Measurements from ENCODE around the gene CIDEC. TPM values are rescaled to one million over a fixed set of nuclear protein-coding genes. Genes with fewer than 3 reads are reported as not detected.

CIDEC gene
- total and polyA plus RNA-seq, 2 of the 13 experiments (the other 11 are each of a cell fraction or from before 2014, with no cell fraction given): 2.5 to 10.4 TPM

DNA sequence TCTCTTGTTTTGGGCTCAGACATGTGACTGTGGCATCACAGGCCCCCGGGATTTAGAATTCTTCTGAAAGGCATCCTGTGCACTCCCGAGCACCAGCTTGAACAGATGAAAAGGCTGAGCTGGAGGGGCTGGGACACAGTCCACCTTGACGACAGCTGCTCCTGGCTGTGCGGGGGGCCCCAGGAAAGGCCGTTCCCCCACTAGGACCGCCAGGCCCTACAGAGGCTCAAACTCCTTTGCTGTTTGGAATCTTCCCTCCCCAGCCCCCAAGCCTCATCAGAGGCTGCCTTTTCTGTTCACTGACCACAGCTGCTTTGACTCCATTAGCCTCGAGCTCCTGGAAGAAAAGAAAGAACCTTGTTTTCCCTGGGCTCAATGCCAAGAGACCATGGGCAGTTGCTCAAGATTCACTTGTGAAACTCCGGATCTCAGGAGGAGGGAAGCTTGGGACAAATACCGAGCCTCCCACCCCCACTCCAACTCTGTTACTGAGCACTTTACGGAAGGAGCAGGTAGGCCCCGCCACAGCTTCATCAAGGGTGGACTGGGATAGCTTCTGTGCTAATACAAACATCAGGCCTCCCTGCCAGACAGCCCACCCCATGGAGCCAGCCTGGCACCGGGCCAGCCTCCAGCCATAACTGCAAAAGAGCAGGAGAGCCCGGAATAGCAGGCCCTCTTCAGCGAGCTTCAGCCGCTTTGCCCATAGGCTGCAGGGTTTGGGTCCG lies 15.7 kb downstream of the CIDEC start (continued):
- TF ChIP-seq ZNF775 (CRISPR knock-in tag; IDR thresholded peaks at IDR 0.05; ENCODE audit: borderline replicate concordance) (no peak), ZNF552 (CRISPR knock-in tag; IDR thresholded peaks at IDR 0.05; ENCODE audit: borderline replicate concordance) (no peak), U2AF2 (IDR thresholded peaks at IDR 0.05; ENCODE audit: low read depth, low read length) (no peak), ZFP36L2 (CRISPR knock-in tag; IDR thresholded peaks at IDR 0.05) (no peak), ZNF839 (CRISPR knock-in tag; IDR thresholded peaks at IDR 0.05; ENCODE audit: borderline replicate concordance) (no peak), KLF11 (CRISPR knock-in tag; IDR thresholded peaks at IDR 0.05) (no peak), ZNF44 (CRISPR knock-in tag; IDR thresholded peaks at IDR 0.05) (no peak), SP2 (CRISPR knock-in tag; IDR thresholded peaks at IDR 0.05) (no peak), NFIB (CRISPR knock-in tag; IDR thresholded peaks at IDR 0.05; ENCODE audit: borderline replicate concordance) (0 out of 2 replicates have a peak, but pooled peaks have one; percentile 53), ATRX (CRISPR knock-in tag; IDR thresholded peaks at IDR 0.05; ENCODE audit: borderline replicate concordance) (no peak), TRIM24 (CRISPR knock-in tag; IDR thresholded peaks at IDR 0.05) (no peak), ZNF430 (CRISPR knock-in tag; IDR thresholded peaks at IDR 0.05) (0 out of 2 replicates have a peak, but pooled peaks have one; percentile 36)
- TF ChIP-seq, protein P1, sequence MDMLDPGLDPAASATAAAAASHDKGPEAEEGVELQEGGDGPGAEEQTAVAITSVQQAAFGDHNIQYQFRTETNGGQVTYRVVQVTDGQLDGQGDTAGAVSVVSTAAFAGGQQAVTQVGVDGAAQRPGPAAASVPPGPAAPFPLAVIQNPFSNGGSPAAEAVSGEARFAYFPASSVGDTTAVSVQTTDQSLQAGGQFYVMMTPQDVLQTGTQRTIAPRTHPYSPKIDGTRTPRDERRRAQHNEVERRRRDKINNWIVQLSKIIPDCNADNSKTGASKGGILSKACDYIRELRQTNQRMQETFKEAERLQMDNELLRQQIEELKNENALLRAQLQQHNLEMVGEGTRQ (IDR thresholded peaks at IDR 0.05; ENCODE audit: low read depth, low read length): no peak
- TF ChIP-seq, protein P1 (CRISPR knock-in tag; IDR thresholded peaks at IDR 0.05; ENCODE audit: borderline replicate concordance): no peak
- TF ChIP-seq, protein P2, sequence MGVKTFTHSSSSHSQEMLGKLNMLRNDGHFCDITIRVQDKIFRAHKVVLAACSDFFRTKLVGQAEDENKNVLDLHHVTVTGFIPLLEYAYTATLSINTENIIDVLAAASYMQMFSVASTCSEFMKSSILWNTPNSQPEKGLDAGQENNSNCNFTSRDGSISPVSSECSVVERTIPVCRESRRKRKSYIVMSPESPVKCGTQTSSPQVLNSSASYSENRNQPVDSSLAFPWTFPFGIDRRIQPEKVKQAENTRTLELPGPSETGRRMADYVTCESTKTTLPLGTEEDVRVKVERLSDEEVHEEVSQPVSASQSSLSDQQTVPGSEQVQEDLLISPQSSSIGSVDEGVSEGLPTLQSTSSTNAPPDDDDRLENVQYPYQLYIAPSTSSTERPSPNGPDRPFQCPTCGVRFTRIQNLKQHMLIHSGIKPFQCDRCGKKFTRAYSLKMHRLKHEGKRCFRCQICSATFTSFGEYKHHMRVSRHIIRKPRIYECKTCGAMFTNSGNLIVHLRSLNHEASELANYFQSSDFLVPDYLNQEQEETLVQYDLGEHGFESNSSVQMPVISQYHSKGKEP (CRISPR knock-in tag; IDR thresholded peaks at IDR 0.05): no peak
- TF ChIP-seq, protein P3, sequence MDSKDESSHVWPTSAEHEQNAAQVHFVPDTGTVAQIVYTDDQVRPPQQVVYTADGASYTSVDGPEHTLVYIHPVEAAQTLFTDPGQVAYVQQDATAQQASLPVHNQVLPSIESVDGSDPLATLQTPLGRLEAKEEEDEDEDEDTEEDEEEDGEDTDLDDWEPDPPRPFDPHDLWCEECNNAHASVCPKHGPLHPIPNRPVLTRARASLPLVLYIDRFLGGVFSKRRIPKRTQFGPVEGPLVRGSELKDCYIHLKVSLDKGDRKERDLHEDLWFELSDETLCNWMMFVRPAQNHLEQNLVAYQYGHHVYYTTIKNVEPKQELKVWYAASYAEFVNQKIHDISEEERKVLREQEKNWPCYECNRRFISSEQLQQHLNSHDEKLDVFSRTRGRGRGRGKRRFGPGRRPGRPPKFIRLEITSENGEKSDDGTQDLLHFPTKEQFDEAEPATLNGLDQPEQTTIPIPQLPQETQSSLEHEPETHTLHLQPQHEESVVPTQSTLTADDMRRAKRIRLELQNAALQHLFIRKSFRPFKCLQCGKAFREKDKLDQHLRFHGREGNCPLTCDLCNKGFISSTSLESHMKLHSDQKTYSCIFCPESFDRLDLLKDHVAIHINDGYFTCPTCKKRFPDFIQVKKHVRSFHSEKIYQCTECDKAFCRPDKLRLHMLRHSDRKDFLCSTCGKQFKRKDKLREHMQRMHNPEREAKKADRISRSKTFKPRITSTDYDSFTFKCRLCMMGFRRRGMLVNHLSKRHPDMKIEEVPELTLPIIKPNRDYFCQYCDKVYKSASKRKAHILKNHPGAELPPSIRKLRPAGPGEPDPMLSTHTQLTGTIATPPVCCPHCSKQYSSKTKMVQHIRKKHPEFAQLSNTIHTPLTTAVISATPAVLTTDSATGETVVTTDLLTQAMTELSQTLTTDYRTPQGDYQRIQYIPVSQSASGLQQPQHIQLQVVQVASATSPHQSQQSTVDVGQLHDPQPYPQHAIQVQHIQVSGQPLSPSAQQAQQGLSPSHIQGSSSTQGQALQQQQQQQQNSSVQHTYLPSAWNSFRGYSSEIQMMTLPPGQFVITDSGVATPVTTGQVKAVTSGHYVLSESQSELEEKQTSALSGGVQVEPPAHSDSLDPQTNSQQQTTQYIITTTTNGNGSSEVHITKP (CRISPR knock-in tag; IDR thresholded peaks at IDR 0.05; ENCODE audit: low read depth): no peak
- TF ChIP-seq, protein P4, sequence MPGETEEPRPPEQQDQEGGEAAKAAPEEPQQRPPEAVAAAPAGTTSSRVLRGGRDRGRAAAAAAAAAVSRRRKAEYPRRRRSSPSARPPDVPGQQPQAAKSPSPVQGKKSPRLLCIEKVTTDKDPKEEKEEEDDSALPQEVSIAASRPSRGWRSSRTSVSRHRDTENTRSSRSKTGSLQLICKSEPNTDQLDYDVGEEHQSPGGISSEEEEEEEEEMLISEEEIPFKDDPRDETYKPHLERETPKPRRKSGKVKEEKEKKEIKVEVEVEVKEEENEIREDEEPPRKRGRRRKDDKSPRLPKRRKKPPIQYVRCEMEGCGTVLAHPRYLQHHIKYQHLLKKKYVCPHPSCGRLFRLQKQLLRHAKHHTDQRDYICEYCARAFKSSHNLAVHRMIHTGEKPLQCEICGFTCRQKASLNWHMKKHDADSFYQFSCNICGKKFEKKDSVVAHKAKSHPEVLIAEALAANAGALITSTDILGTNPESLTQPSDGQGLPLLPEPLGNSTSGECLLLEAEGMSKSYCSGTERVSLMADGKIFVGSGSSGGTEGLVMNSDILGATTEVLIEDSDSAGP (CRISPR knock-in tag; IDR thresholded peaks at IDR 0.05; ENCODE audit: borderline replicate concordance): peak; percentile 32; the same call in 1 of the 2 replicates
- TF ChIP-seq, protein P5, sequence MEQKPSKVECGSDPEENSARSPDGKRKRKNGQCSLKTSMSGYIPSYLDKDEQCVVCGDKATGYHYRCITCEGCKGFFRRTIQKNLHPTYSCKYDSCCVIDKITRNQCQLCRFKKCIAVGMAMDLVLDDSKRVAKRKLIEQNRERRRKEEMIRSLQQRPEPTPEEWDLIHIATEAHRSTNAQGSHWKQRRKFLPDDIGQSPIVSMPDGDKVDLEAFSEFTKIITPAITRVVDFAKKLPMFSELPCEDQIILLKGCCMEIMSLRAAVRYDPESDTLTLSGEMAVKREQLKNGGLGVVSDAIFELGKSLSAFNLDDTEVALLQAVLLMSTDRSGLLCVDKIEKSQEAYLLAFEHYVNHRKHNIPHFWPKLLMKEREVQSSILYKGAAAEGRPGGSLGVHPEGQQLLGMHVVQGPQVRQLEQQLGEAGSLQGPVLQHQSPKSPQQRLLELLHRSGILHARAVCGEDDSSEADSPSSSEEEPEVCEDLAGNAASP (CRISPR knock-in tag; IDR thresholded peaks at IDR 0.05; ENCODE audit: borderline replicate concordance): no peak

Data from HepG2 (cell line).